Stimulated activated CD4-positive, alpha-beta T cell treated with anti-CD3 and anti-CD28 coated beads, Interleukin-2, amount 100 ng/mL, for 48 hours (primary cell): ENCODE data around the gene HSF5.
A peak's percentile ranks its signal among the peaks of the same experiment; 100 is the strongest.

Experiments
- DNase-seq, 2 donors: peaks; one replicate each; pipeline ENCODE4 v3.0.0-alpha.2; 2020

The HSF5 gene

GRCh38 chr17:58487589-58488427, at the start of gene HSF5:
HSF5 (minus strand) TSS chr17:58488408; CDS start chr17:58488274, 134 bp downstream.
- DNase-seq: peak; percentile 65 to 75

GRCh38 chr17:58537266-58537665, 49.1 kb upstream of the HSF5 start:
- DNase-seq: no peak

DNA sequence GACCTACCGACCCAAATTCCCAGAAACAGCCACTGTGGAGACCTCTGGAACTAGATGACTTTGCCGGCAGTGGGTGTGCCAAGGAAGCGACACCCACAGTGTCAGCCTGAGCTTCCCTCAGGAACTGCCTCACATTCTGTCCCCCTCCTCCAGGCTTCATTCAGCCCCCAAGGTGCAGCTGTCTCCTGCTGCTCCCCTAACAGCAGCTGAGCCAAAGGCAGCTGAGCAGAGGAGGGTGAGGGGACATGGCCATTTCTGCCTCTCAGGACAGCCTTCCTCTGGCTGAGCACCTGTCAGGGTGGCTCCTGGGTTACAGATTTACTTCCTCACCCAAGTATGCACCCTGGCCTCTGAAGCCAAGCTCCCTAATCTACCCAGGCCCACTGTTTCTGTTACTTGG, 48.3 kb upstream of the HSF5 start:
- DNase-seq: no peak

DNA sequence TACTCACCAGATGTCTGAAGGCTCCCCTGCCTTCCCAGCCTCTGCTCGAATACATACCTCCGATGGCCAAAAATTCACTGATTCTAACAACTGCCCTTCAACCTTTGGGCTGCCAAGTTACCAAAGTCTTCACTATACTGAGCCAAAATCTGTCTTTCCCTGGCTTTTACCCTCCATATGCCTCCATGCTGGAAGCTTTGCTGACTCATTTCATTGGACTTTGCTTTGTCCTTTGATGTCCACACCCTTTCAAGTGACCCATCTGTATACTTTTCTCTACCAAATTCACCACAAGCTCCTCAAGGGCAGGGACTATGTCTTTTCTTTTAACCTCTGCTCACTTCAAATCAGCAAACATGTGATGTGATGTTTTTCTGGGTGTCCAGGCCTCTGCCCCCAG, 47.2 kb upstream of the HSF5 start:
- no peak for DNase-seq

- DNase-seq: no peak
These were observed 46.8 kb upstream of the HSF5 start for GRCh38 chr17:58534901-58535421.

DNA sequence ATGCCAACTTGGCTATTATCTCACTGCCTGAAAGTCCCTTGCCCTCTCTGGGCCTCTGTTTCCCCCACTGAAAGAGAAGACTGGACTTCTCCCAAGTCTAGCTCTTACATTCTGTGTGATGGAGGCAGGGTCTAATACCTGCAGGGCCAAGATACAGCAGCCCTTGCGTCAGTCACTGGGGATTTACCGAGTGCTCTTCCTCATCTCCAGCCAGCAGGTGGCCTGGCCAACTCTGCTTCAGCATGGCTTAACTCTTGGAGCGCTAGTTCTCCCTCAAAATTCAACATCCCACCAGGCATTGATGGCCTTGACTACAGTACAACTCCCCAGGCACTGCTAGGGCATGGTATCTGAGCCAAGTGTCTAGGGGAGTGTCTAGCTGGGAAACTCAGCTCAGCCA, 46.1 kb upstream of the HSF5 start:
- no peak for DNase-seq

DNA sequence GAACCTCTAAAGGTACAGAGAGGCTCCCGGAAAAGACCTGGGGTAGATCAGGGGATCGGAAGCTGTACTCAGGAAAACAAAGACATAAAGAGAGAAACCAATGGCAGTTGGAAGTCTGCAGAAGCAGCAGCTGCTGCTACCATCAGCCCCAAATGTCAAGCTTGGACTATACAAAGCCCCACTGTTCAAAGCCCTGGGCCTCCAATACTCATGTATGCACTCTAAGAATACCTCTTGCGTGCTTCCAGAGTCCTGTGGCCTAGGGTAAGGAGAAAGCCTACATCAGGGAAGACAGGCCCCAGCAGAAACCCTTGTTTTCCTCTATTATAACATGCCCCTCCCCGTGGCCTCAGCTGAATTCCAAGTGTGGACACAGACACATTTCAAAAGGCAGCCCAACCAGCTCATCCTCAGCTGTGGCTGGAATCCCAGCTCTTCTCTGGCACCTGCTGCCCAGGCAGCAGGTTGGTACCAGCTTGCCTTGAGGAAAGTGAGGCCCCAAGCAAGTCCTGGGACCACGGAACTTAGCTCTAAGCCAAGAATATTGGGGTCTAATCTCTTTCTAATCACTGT, 45.5 kb upstream of the HSF5 start:
- no peak for DNase-seq

GRCh38 chr17:58532555-58532951, 44.3 kb upstream of the HSF5 start:
- DNase-seq: no peak

GRCh38 chr17:58531661-58532554, 43.7 kb upstream of the HSF5 start:
- peak; percentile 40 to 58 for DNase-seq

DNA sequence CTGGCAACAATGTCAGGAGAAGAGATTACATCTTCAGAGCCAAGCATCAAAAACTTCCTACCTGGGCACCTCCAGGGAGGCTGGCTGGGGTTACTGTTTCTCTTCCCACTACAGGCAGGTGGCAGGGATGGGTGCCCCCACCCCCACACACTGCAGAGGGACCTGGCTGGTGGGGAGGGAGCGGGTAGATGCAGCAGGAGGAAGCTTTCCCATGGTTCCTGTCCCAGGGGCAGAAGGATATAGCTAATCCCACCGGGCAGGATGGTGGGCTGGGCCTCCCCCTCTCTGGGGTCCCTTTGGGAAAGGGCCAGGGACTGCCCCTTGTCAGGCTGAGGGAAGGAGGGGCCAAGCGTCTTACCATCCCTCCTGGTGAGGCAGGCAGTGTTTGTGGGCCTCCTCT, 42.9 kb upstream of the HSF5 start:
- no peak for DNase-seq

DNA sequence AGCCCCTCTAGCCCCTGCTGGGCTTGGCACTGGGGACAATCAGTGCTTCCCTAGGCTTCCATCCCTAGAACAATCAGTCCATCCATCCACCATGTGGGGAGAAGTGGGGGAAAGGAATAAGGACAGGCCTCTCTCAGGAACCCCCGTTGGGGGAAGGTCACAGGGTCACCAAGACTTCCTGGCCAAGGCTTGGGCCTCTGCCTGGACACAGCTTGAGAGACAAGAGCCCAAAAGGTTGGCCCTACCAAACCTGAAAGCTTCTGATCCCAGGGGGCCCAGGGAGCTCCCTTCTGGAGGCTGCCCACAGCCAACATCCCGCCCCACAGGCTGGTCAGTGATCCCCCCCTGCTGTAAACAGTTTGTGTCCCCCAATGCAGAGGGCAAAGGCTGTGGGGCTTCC, 42.4 kb upstream of the HSF5 start:
- DNase-seq: no peak

GRCh38 chr17:58529275-58529674, 41.1 kb upstream of the HSF5 start:
- no peak for DNase-seq

- no peak for DNase-seq
These were observed 40.2 kb upstream of the HSF5 start for GRCh38 chr17:58528443-58528842.

- no peak for DNase-seq
These were observed 39.7 kb upstream of the HSF5 start for GRCh38 chr17:58527949-58528348.

- no peak for DNase-seq
These were observed 39.1 kb upstream of the HSF5 start for GRCh38 chr17:58527306-58527705.

DNA sequence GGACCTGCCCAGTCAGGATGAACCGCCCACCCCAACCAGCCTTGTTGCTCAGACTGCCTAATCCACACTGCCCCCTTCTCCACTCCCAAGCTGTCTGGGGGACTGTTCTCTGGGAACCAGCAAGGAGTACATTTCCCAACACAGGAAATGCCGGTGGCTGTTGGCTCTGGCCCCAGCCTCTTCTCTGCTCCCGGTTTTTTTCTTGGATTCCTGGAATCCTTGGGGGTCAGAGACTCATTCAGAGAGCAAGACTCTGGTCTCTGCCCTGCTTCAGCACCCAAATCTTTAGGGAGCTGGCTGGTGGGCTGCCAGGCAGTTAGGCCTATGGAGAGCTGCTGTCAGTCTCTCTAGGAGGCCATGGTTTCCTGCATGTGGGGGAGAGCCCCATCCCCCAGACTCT, 37.0 kb upstream of the HSF5 start:
- no peak for DNase-seq

GRCh38 chr17:58521680-58522079, 33.5 kb upstream of the HSF5 start:
- no peak for DNase-seq

DNA sequence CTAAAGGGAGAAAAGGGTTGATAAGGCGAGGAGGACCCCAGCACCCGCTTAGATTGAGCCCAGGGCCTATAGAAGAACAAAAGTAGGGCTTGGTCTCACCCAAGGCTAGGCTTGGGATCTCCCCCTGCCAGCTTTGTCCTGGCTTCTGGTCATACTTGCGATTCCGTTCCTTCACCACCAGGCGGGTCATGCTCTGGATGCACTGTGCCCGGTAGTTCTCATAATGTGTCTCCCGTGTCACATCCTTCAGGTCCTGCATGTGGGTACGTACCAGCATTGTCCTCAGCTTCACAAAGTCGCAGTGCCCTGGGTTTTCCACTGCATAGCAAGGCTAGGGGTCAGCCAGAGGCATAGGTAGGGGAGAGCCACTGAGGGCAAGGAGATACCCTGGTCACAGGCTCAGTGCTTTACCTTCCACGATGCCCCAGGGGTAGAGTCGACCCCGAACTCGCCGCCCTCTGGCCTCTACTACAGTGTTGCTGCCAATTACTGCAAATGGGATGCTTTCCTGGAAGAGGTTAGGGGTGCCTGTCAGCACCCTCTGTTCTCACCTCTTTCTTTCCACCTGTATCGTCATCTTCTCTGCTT, 32.7 kb upstream of the HSF5 start:
- DNase-seq: no peak

GRCh38 chr17:58517928-58518609, 29.9 kb upstream of the HSF5 start:
- DNase-seq: peak; percentile 95 to 98

DNA sequence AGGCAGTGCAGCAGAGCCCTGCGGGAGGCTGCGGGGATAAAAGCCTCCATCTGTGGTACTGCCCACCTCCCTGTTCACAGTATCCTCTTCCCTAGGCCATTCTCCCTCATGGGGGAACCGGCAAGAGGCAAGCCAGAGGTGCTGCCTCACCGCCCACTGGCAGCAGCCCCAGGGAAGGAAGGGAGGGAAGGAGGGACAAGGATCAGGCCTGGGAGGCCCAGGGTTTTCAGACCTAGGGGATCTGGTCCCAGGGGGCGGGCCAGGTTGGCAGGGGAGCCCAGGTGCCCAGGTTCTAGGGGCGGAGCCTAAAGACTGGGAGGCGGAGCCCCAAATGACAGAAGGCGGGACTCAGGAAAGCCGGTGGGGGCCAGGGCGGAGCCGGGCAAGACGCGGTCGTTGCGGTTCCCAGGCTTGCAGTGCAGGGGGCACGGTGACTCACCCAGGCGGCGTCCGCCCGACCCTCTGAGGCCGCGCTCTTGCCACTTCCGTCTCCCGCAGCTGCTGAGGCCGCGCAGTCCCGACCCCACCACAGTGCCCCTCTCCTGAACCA, 29.2 kb upstream of the HSF5 start:
- DNase-seq: no peak

DNA sequence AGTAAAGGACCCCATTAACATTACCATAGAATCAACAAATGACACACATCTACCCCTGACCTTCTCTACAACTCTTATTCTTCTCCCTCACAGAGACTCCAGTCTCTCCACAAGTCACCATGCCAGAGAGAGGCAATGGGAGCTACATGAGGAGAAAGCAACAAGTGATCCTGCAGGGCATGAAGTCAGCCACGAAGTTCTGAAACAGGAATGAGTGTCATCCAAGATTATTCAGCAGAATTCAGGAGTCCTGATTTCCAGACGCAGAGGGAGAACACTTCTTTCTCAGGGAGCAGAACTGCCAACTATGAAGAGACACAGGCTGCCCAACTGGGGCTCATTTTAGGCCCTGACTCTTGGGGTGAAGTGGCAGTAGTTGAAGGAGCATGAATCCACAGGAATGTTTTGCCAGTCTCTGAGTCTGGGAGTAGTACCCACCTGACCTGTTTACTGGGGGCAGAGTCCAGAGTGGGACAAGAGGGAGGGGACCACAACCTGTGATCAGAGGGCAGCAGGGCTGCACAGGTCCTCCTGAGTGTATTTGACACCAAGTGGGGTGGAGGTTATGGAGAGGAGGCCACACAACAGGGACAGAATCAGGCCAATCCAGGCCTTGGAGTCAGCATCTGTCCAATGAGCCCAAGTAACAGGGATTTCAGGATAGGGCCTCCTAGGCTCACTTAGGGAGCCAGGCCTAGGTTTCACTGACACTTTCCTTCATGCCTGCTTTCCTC, 28.6 kb upstream of the HSF5 start:
- no peak for DNase-seq
